ENCODE results near the gene ZNF750.

The ZNF750 gene

GRCh38 chr17:82810644-82811430 is 29.0 kb downstream of the ZNF750 start:
- DNase-seq: no peak

GRCh38 chr17:82808921-82809905 is 30.6 kb downstream of the ZNF750 start:
- no peak for DNase-seq

- DNase-seq: no peak
These were observed 31.8 kb downstream of the ZNF750 start for GRCh38 chr17:82808006-82808405.

- no peak for DNase-seq
These were observed 32.3 kb downstream of the ZNF750 start for GRCh38 chr17:82807562-82807961.

- DNase-seq: no peak
These were observed 32.7 kb downstream of the ZNF750 start for GRCh38 chr17:82807101-82807500.

GRCh38 chr17:82806645-82807044 is 33.2 kb downstream of the ZNF750 start:
- DNase-seq: no peak

GRCh38 chr17:82805823-82806222 is 34.0 kb downstream of the ZNF750 start:
- DNase-seq: no peak

GRCh38 chr17:82805254-82805653 is 34.6 kb downstream of the ZNF750 start:
- DNase-seq: no peak

- no peak for DNase-seq
These were observed 35.2 kb downstream of the ZNF750 start for GRCh38 chr17:82804442-82805191.

- DNase-seq: no peak
These were observed 36.2 kb downstream of the ZNF750 start for GRCh38 chr17:82803606-82804005.

- no peak for DNase-seq
These were observed 36.6 kb downstream of the ZNF750 start for GRCh38 chr17:82803185-82803584.

GRCh38 chr17:82802075-82802780 is 37.6 kb downstream of the ZNF750 start:
- DNase-seq: no peak

- DNase-seq: no peak
These were observed 38.3 kb downstream of the ZNF750 start for GRCh38 chr17:82801377-82801970.

GRCh38 chr17:82800885-82801284 is 38.9 kb downstream of the ZNF750 start:
- no peak for DNase-seq

GRCh38 chr17:82799591-82799990 is 40.2 kb downstream of the ZNF750 start:
- no peak for DNase-seq

- DNase-seq: no peak
These were observed 41.1 kb downstream of the ZNF750 start for GRCh38 chr17:82798752-82799151.

- DNase-seq: no peak
These were observed 42.8 kb downstream of the ZNF750 start for GRCh38 chr17:82797061-82797460.

- no peak for DNase-seq
These were observed 44.2 kb downstream of the ZNF750 start for GRCh38 chr17:82795615-82796014.

- no peak for DNase-seq
These were observed 44.9 kb downstream of the ZNF750 start for GRCh38 chr17:82794781-82795482.

- DNase-seq: no peak
These were observed 45.7 kb downstream of the ZNF750 start for GRCh38 chr17:82793974-82794630.

GRCh38 chr17:82791532-82791931 is 48.3 kb downstream of the ZNF750 start:
- no peak for DNase-seq
